ENCODE results near the gene HS3ST4. TPM values are rescaled to one million over a fixed set of nuclear protein-coding genes. Genes with fewer than 3 reads are reported as not detected.

Gene HS3ST4
- total and polyA plus RNA-seq, 11 donors: not detected

GRCh38 chr16:25679511-25679910 is 12.2 kb upstream of the HS3ST4 start:
- ATAC-seq (no peak), DNase-seq (no peak)
- no peaks in the 10 kb centered on the region for H3K36me3 ChIP-seq
- peaks cover 0 to 3% (median 0%) of the 10 kb centered on the region in 12 donors for H3K9me3 ChIP-seq
- TF ChIP-seq, protein P1, sequence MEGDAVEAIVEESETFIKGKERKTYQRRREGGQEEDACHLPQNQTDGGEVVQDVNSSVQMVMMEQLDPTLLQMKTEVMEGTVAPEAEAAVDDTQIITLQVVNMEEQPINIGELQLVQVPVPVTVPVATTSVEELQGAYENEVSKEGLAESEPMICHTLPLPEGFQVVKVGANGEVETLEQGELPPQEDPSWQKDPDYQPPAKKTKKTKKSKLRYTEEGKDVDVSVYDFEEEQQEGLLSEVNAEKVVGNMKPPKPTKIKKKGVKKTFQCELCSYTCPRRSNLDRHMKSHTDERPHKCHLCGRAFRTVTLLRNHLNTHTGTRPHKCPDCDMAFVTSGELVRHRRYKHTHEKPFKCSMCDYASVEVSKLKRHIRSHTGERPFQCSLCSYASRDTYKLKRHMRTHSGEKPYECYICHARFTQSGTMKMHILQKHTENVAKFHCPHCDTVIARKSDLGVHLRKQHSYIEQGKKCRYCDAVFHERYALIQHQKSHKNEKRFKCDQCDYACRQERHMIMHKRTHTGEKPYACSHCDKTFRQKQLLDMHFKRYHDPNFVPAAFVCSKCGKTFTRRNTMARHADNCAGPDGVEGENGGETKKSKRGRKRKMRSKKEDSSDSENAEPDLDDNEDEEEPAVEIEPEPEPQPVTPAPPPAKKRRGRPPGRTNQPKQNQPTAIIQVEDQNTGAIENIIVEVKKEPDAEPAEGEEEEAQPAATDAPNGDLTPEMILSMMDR (IDR thresholded peaks at IDR 0.05): no peak
- no peak for TF ChIP-seq POLR2A (IDR thresholded peaks at IDR 0.05)
- no peak overlapping the region for H3K27ac ChIP-seq
- intact Hi-C loops (cut with DNase I): no loop called here
- peaks cover 0 to 11% (median 0%) of the 10 kb centered on the region in 9 donors for H3K27me3 ChIP-seq
- H3K4me3 ChIP-seq: no peak overlapping the region
- H3K4me1 ChIP-seq: no peaks in the 10 kb centered on the region
- 46 to 55% (median 49%) methylated on average over 5 of the region's 5 CpGs for WGBS, 4 donors

DNA sequence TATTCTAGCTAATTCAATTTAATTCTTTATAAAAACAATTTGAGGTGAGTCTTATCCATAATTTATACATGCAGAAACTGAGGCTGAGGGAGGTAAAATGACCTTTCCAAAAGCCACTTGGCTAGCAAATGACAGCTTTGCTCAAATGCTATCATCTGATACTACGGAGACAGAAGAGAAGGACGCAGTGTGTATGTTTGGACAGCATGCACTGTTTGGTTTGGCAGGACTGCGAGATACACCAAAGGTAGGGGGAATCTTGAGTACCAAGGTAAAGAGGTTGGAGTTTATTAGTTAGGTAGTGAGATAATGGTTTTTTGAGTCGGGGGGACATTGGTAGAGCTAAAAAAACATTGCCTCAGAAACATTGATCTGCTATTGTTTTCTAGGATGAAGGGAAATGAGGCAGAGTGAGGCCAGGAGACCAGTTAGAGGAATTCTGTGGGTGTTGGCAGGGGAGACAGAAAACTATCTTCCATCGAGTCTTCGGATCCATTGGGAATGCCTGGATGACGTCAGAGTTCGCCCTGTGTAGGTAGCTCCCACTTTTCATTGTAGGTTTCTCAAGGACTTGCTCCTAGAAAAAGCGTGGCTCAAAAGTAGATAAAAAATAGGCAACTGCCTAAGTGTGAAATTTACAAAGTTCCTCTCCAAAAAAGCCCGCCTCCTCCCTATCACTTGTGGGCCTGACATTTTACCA is 2.5 kb upstream of the HS3ST4 start:
- intact Hi-C loops (cut with DNase I): no loop called here
- Histone ChIP-seq H3K27ac (no peak overlapping the region), H3K27me3 (peaks cover 12 to 50% (median 38%) of the 10 kb centered on the region in 9 donors), H3K4me1 (peaks cover 0 to 20% (median 0%) of the 10 kb centered on the region in 12 donors), H3K4me3 (no peak overlapping the region), H3K9me3 (peaks cover 0 to 3% (median 0%) of the 10 kb centered on the region in 12 donors), H3K36me3 (no peaks in the 10 kb centered on the region)
- WGBS, 4 donors: 63 to 65% (median 64%) methylated on average over 10 of the region's 10 CpGs
- no peak for DNase-seq
- TF ChIP-seq, protein P1 (IDR thresholded peaks at IDR 0.05): no peak
- TF ChIP-seq POLR2A (IDR thresholded peaks at IDR 0.05): no peak
- ATAC-seq: no peak

DNA sequence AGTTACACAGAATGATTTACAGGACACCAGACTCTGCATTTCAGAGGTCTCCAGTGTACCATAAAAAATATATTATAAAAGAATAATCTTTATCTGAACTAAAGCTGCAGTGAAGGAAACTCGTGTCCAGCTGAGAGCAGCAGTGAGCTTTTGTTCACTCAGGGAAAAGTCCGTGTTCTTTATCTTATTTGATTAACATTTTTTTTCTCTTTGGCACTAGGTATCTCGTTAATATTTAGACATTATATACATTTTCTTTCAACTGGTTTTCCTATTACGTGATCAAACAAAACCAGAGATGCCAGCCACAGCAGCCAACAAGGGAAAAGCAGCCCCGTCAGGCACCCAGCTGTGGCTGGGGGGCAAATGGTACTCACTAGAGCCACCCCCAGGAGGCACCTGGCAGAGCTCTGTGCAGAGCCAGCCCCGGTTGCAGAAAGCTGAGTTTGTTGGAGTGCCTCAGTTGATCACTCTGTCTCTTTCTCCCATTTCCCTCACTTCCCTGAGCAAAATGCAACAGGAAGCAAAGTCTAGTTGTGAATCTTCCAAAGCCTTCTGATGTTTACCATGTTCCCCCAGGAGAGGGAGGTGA is 1.1 kb upstream of the HS3ST4 start:
- Histone ChIP-seq H3K27me3 (peaks cover 16 to 63% (median 40%) of the 10 kb centered on the region in 9 donors), H3K36me3 (no peaks in the 10 kb centered on the region), H3K4me3 (no peak overlapping the region), H3K4me1 (peaks cover 0 to 20% (median 0%) of the 10 kb centered on the region in 12 donors), H3K27ac (no peak overlapping the region), H3K9me3 (no peaks in the 10 kb centered on the region)
- ATAC-seq (no peak), DNase-seq (no peak)
- intact Hi-C loops (cut with DNase I): no loop called here
- 29 to 31% (median 30%) methylated on average over 6 of the region's 6 CpGs for WGBS, 4 donors
- TF ChIP-seq, protein P1 (IDR thresholded peaks at IDR 0.05): no peak
- TF ChIP-seq POLR2A (IDR thresholded peaks at IDR 0.05): no peak

GRCh38 chr16:25692351-25692741 is 587 bp downstream of the HS3ST4 start:
- no peak for TF ChIP-seq POLR2A (IDR thresholded peaks at IDR 0.05)
- TF ChIP-seq, protein P1 (IDR thresholded peaks at IDR 0.05): no peak
- Histone ChIP-seq H3K9me3 (no peaks in the 10 kb centered on the region), H3K4me3 (peak overlapping the region in 1 of 12 donors; percentile 52), H3K4me1 (peaks cover 0 to 20% (median 0%) of the 10 kb centered on the region in 12 donors), H3K36me3 (no peaks in the 10 kb centered on the region), H3K27ac (no peak overlapping the region), H3K27me3 (peaks cover 22 to 73% (median 44%) of the 10 kb centered on the region in 9 donors)
- ATAC-seq: no peak
- 0 to 1% (median 1%) methylated on average over 17 to 56 of the region's 56 CpGs; no CpG with 5 or more reads in 1 of the 4 donors for WGBS, 4 donors
- intact Hi-C loops (cut with DNase I): no loop called here
- no peak for DNase-seq
